Measurements from ENCODE around the gene MISP.
A peak's percentile ranks its signal among the peaks of the same experiment; 100 is the strongest.

Gene MISP

GRCh38 chr19:784541-784940, 33.6 kb downstream of the MISP start:
- Histone ChIP-seq H3K4me1 (ENCODE audit: control insufficient read depth in 5 of 5, insufficient read depth in 5 of 5, low read length in 5 of 5) (peaks cover 5 to 49% (median 27%) of the 10 kb centered on the region in 5 donors), H3K27me3 (ENCODE audit: control insufficient read depth in 5 of 5, insufficient read depth in 4 of 5, low read length in 5 of 5) (no peaks in the 10 kb centered on the region), H3K36me3 (ENCODE audit: control insufficient read depth in 5 of 5, insufficient read depth in 5 of 5, low read length in 5 of 5) (no peaks in the 10 kb centered on the region), H3K27ac (ENCODE audit: low read depth, low read length) (peak overlapping the region; percentile 46), H3K4me3 (ENCODE audit: low read depth in 1 of 5, low read length in 5 of 5) (no peak overlapping the region), H3K9me3 (ENCODE audit: control insufficient read depth in 5 of 5, low read length in 5 of 5) (no peaks in the 10 kb centered on the region), H3K9ac (ENCODE audit: low read length in 5 of 5) (no peak overlapping the region)

- Histone ChIP-seq H3K9me3 (ENCODE audit: control insufficient read depth in 5 of 5, low read length in 5 of 5) (no peaks in the 10 kb centered on the region), H3K9ac (ENCODE audit: low read length in 5 of 5) (no peak overlapping the region), H3K27ac (ENCODE audit: low read depth, low read length) (no peak overlapping the region), H3K27me3 (ENCODE audit: control insufficient read depth in 5 of 5, insufficient read depth in 4 of 5, low read length in 5 of 5) (no peaks in the 10 kb centered on the region), H3K4me3 (ENCODE audit: low read depth in 1 of 5, low read length in 5 of 5) (no peak overlapping the region), H3K4me1 (ENCODE audit: control insufficient read depth in 5 of 5, insufficient read depth in 5 of 5, low read length in 5 of 5) (peaks cover 5 to 56% (median 21%) of the 10 kb centered on the region in 5 donors), H3K36me3 (ENCODE audit: control insufficient read depth in 5 of 5, insufficient read depth in 5 of 5, low read length in 5 of 5) (no peaks in the 10 kb centered on the region)
Observed at GRCh38 chr19:787536-787935, 36.6 kb downstream of the MISP start.

- Histone ChIP-seq H3K4me3 (ENCODE audit: low read depth in 1 of 5, low read length in 5 of 5) (peak overlapping the region in 3 of 5 donors; percentile 7 to 45 (median 32)), H3K27me3 (ENCODE audit: control insufficient read depth in 5 of 5, insufficient read depth in 4 of 5, low read length in 5 of 5) (no peaks in the 10 kb centered on the region), H3K9me3 (ENCODE audit: control insufficient read depth in 5 of 5, low read length in 5 of 5) (no peaks in the 10 kb centered on the region), H3K36me3 (ENCODE audit: control insufficient read depth in 5 of 5, insufficient read depth in 5 of 5, low read length in 5 of 5) (no peaks in the 10 kb centered on the region), H3K9ac (ENCODE audit: low read length in 5 of 5) (peak overlapping the region in 1 of 5 donors; percentile 58), H3K4me1 (ENCODE audit: control insufficient read depth in 5 of 5, insufficient read depth in 5 of 5, low read length in 5 of 5) (peaks cover 5 to 49% (median 17%) of the 10 kb centered on the region in 5 donors), H3K27ac (ENCODE audit: low read depth, low read length) (peak overlapping the region; percentile 50)
Observed at GRCh38 chr19:788686-788982, 37.7 kb downstream of the MISP start.

- peak overlapping the region; percentile 50 for H3K27ac ChIP-seq (ENCODE audit: low read depth, low read length)
- H3K9ac ChIP-seq (ENCODE audit: low read length in 5 of 5), result peak overlapping the region in 2 of 5 donors; percentile 56 to 58
- H3K27me3 ChIP-seq (ENCODE audit: control insufficient read depth in 5 of 5, insufficient read depth in 4 of 5, low read length in 5 of 5), result no peaks in the 10 kb centered on the region
- H3K36me3 ChIP-seq (ENCODE audit: control insufficient read depth in 5 of 5, insufficient read depth in 5 of 5, low read length in 5 of 5), result no peaks in the 10 kb centered on the region
- H3K4me1 ChIP-seq (ENCODE audit: control insufficient read depth in 5 of 5, insufficient read depth in 5 of 5, low read length in 5 of 5), result peaks cover 5 to 49% (median 17%) of the 10 kb centered on the region in 5 donors
- no peaks in the 10 kb centered on the region for H3K9me3 ChIP-seq (ENCODE audit: control insufficient read depth in 5 of 5, low read length in 5 of 5)
- H3K4me3 ChIP-seq (ENCODE audit: low read depth in 1 of 5, low read length in 5 of 5), result peak overlapping the region in 4 of 5 donors; percentile 7 to 45 (median 32)
Observed at GRCh38 chr19:788983-789700, 38.2 kb downstream of the MISP start.

GRCh38 chr19:789701-790060, 38.8 kb downstream of the MISP start:
- H3K4me3 ChIP-seq (ENCODE audit: low read depth in 1 of 5, low read length in 5 of 5), result peak overlapping the region in 3 of 5 donors; percentile 32 to 45 (median 32)
- H3K9ac ChIP-seq (ENCODE audit: low read length in 5 of 5), result peak overlapping the region in 2 of 5 donors; percentile 47 to 58
- no peaks in the 10 kb centered on the region for H3K36me3 ChIP-seq (ENCODE audit: control insufficient read depth in 5 of 5, insufficient read depth in 5 of 5, low read length in 5 of 5)
- H3K9me3 ChIP-seq (ENCODE audit: control insufficient read depth in 5 of 5, low read length in 5 of 5), result no peaks in the 10 kb centered on the region
- H3K27me3 ChIP-seq (ENCODE audit: control insufficient read depth in 5 of 5, insufficient read depth in 4 of 5, low read length in 5 of 5), result no peaks in the 10 kb centered on the region
- peak overlapping the region; percentile 50 for H3K27ac ChIP-seq (ENCODE audit: low read depth, low read length)
- peaks cover 5 to 45% (median 17%) of the 10 kb centered on the region in 5 donors for H3K4me1 ChIP-seq (ENCODE audit: control insufficient read depth in 5 of 5, insufficient read depth in 5 of 5, low read length in 5 of 5)

GRCh38 chr19:791007-791566, 40.2 kb downstream of the MISP start:
- Histone ChIP-seq H3K36me3 (ENCODE audit: control insufficient read depth in 5 of 5, insufficient read depth in 5 of 5, low read length in 5 of 5) (no peaks in the 10 kb centered on the region), H3K4me1 (ENCODE audit: control insufficient read depth in 5 of 5, insufficient read depth in 5 of 5, low read length in 5 of 5) (peaks cover 6 to 55% (median 28%) of the 10 kb centered on the region in 5 donors), H3K27me3 (ENCODE audit: control insufficient read depth in 5 of 5, insufficient read depth in 4 of 5, low read length in 5 of 5) (no peaks in the 10 kb centered on the region), H3K27ac (ENCODE audit: low read depth, low read length) (peak overlapping the region; percentile 37), H3K9me3 (ENCODE audit: control insufficient read depth in 5 of 5, low read length in 5 of 5) (no peaks in the 10 kb centered on the region), H3K9ac (ENCODE audit: low read length in 5 of 5) (no peak overlapping the region), H3K4me3 (ENCODE audit: low read depth in 1 of 5, low read length in 5 of 5) (no peak overlapping the region)

- H3K27me3 ChIP-seq (ENCODE audit: control insufficient read depth in 5 of 5, insufficient read depth in 4 of 5, low read length in 5 of 5), result no peaks in the 10 kb centered on the region
- H3K9me3 ChIP-seq (ENCODE audit: control insufficient read depth in 5 of 5, low read length in 5 of 5), result no peaks in the 10 kb centered on the region
- H3K27ac ChIP-seq (ENCODE audit: low read depth, low read length), result peak overlapping the region; percentile 37
- no peaks in the 10 kb centered on the region for H3K36me3 ChIP-seq (ENCODE audit: control insufficient read depth in 5 of 5, insufficient read depth in 5 of 5, low read length in 5 of 5)
- no peak overlapping the region for H3K4me3 ChIP-seq (ENCODE audit: low read depth in 1 of 5, low read length in 5 of 5)
- no peak overlapping the region for H3K9ac ChIP-seq (ENCODE audit: low read length in 5 of 5)
- H3K4me1 ChIP-seq (ENCODE audit: control insufficient read depth in 5 of 5, insufficient read depth in 5 of 5, low read length in 5 of 5), result peaks cover 6 to 61% (median 34%) of the 10 kb centered on the region in 5 donors
Observed at GRCh38 chr19:791567-792305, 40.8 kb downstream of the MISP start.

- Histone ChIP-seq H3K27me3 (ENCODE audit: control insufficient read depth in 5 of 5, insufficient read depth in 4 of 5, low read length in 5 of 5) (no peaks in the 10 kb centered on the region), H3K4me3 (ENCODE audit: low read depth in 1 of 5, low read length in 5 of 5) (no peak overlapping the region), H3K36me3 (ENCODE audit: control insufficient read depth in 5 of 5, insufficient read depth in 5 of 5, low read length in 5 of 5) (no peaks in the 10 kb centered on the region), H3K9ac (ENCODE audit: low read length in 5 of 5) (no peak overlapping the region), H3K4me1 (ENCODE audit: control insufficient read depth in 5 of 5, insufficient read depth in 5 of 5, low read length in 5 of 5) (peaks cover 6 to 60% (median 35%) of the 10 kb centered on the region in 5 donors), H3K9me3 (ENCODE audit: control insufficient read depth in 5 of 5, low read length in 5 of 5) (no peaks in the 10 kb centered on the region), H3K27ac (ENCODE audit: low read depth, low read length) (peak overlapping the region; percentile 37)
Observed at GRCh38 chr19:792306-792885, 41.5 kb downstream of the MISP start.

GRCh38 chr19:793806-794205, 42.9 kb downstream of the MISP start:
- Histone ChIP-seq H3K4me3 (ENCODE audit: low read depth in 1 of 5, low read length in 5 of 5) (no peak overlapping the region), H3K27me3 (ENCODE audit: control insufficient read depth in 5 of 5, insufficient read depth in 4 of 5, low read length in 5 of 5) (no peaks in the 10 kb centered on the region), H3K27ac (ENCODE audit: low read depth, low read length) (no peak overlapping the region), H3K9me3 (ENCODE audit: control insufficient read depth in 5 of 5, low read length in 5 of 5) (no peaks in the 10 kb centered on the region), H3K4me1 (ENCODE audit: control insufficient read depth in 5 of 5, insufficient read depth in 5 of 5, low read length in 5 of 5) (peaks cover 6 to 51% (median 37%) of the 10 kb centered on the region in 5 donors), H3K36me3 (ENCODE audit: control insufficient read depth in 5 of 5, insufficient read depth in 5 of 5, low read length in 5 of 5) (no peaks in the 10 kb centered on the region), H3K9ac (ENCODE audit: low read length in 5 of 5) (no peak overlapping the region)
